Mesenchymal stem cell (in vitro differentiated cells and primary cell): ENCODE data around the gene KDM5A. TPM values are rescaled to one million over a fixed set of nuclear protein-coding genes. Genes with fewer than 3 reads are reported as not detected.
A peak's percentile ranks its signal among the peaks of the same experiment; 100 is the strongest.
"Not testable (repeated sequence)": the region's sequence is repeated elsewhere in the genome, so short reads cannot be mapped to it uniquely, and the experiment has no call there.

ENCODE experiments used
- DNase-seq: peaks from one replicate; pipeline ENCODE4 v3.0.0-alpha.2; 2013
- H2AFZ ChIP-seq: one replicate; pipeline ENCODE4 v1.6.1; 2013; ENCODE audit warnings: low read depth, mild to moderate bottlenecking, control low read depth, inconsistent platforms, low read length, moderate library complexity
- H2AK5ac ChIP-seq: 2 replicates; pipeline ENCODE4 v1.6.1; 2013; ENCODE audit warnings: low read length, moderate library complexity, mild to moderate bottlenecking, inconsistent platforms; ENCODE audit not compliant: severe bottlenecking
- H2BK120ac ChIP-seq: one replicate; pipeline ENCODE4 v1.6.1; 2013; ENCODE audit warnings: low read depth, mild to moderate bottlenecking, inconsistent platforms, low read length, moderate library complexity
- H2BK12ac ChIP-seq, 2 experiments: one replicate each; pipeline ENCODE4 v1.6.1; 2013; ENCODE audit warnings: inconsistent platforms in 2 of 2, low read length in 2 of 2, mild to moderate bottlenecking in 2 of 2, moderate library complexity in 2 of 2, control low read depth in 1 of 2
- H2BK15ac ChIP-seq: one replicate; pipeline ENCODE4 v1.6.1; 2013; ENCODE audit warnings: mild to moderate bottlenecking, low read depth, inconsistent platforms; ENCODE audit not compliant: poor library complexity, severe bottlenecking
- H2BK5ac ChIP-seq: 2 replicates; pipeline ENCODE4 v1.6.1; 2013; ENCODE audit warnings: low read depth, mild to moderate bottlenecking, low read length, control low read depth, inconsistent platforms; ENCODE audit not compliant: poor library complexity, severe bottlenecking
- H3K14ac ChIP-seq, 2 experiments: one replicate each; pipeline ENCODE4 v1.6.1; 2013; ENCODE audit warnings: inconsistent platforms in 2 of 2, low read length in 2 of 2, control low read depth in 1 of 2, mild to moderate bottlenecking in 1 of 2, moderate library complexity in 1 of 2
- H3K18ac ChIP-seq, 2 experiments: one replicate each; pipeline ENCODE4 v1.6.1; 2013; ENCODE audit warnings: inconsistent platforms in 2 of 2, low read length in 2 of 2, control low read depth in 1 of 2, low read depth in 1 of 2, mild to moderate bottlenecking in 1 of 2
- H3K23ac ChIP-seq, 2 experiments: one replicate each; pipeline ENCODE4 v1.6.1; 2013; ENCODE audit warnings: inconsistent platforms in 2 of 2, low read length in 2 of 2, mild to moderate bottlenecking in 2 of 2, moderate library complexity in 2 of 2, control low read depth in 1 of 2
- H3K27ac ChIP-seq: 2 replicates; pipeline ENCODE4 v1.5.1; 2013; ENCODE audit warnings: mild to moderate bottlenecking, moderate library complexity, low read length, control low read depth, inconsistent platforms; ENCODE audit not compliant: poor library complexity, severe bottlenecking
- H3K27me3 ChIP-seq, 2 experiments: 2 replicates each; pipeline versions ENCODE4 v1.6.1 to v1.7.0; 2013; ENCODE audit warnings: low read length in 2 of 2, mild to moderate bottlenecking in 2 of 2, moderate library complexity in 2 of 2, control low read depth in 1 of 2, inconsistent platforms in 1 of 2; ENCODE audit not compliant: control insufficient read depth in 1 of 2, insufficient read depth in 1 of 2
- H3K36me3 ChIP-seq, 2 experiments: 2 replicates each; pipeline versions ENCODE4 v1.6.1 to v1.7.0; 2013; ENCODE audit warnings: low read length in 2 of 2, control low read depth in 1 of 2, inconsistent platforms in 1 of 2, low read depth in 1 of 2, mild to moderate bottlenecking in 1 of 2; ENCODE audit not compliant: insufficient read depth in 2 of 2, control insufficient read depth in 1 of 2
- H3K4ac ChIP-seq, 2 experiments: one replicate each; pipeline ENCODE4 v1.6.1; 2013; ENCODE audit warnings: inconsistent platforms in 2 of 2, low read length in 2 of 2, mild to moderate bottlenecking in 2 of 2, moderate library complexity in 2 of 2, control low read depth in 1 of 2, low read depth in 1 of 2
- H3K4me1 ChIP-seq: 2 replicates; pipeline ENCODE4 v1.6.1; 2013; ENCODE audit warnings: low read depth, low read length, control low read depth; ENCODE audit not compliant: control insufficient read depth, insufficient read depth
- H3K4me2 ChIP-seq: 2 replicates; pipeline ENCODE4 v1.6.1; 2013; ENCODE audit warnings: low read length, mild to moderate bottlenecking, inconsistent platforms; ENCODE audit not compliant: poor library complexity, severe bottlenecking
- H3K4me3 ChIP-seq, 2 experiments: 2 replicates each; pipeline versions ENCODE4 v1.5.1 to v1.7.0; 2013; ENCODE audit warnings: low read length in 2 of 2, mild to moderate bottlenecking in 2 of 2, control low read depth in 1 of 2, low read depth in 1 of 2; ENCODE audit not compliant: insufficient read depth in 1 of 2
- H3K79me1 ChIP-seq: replicated peaks from 2 replicates; pipeline ENCODE4 v1.6.1; 2013; ENCODE audit warnings: mild to moderate bottlenecking, control low read depth, low read length, inconsistent platforms; ENCODE audit not compliant: poor library complexity, severe bottlenecking
- H3K9ac ChIP-seq: 2 replicates; pipeline ENCODE4 v1.7.0; 2013; ENCODE audit warnings: mild to moderate bottlenecking, low read length, moderate library complexity
- H3K9me3 ChIP-seq: 2 replicates; pipeline ENCODE4 v1.7.0; 2013; ENCODE audit warnings: mild to moderate bottlenecking, low read length; ENCODE audit not compliant: control insufficient read depth
- H4K8ac ChIP-seq: one replicate; pipeline ENCODE4 v1.6.1; 2013; ENCODE audit warnings: inconsistent platforms, mild to moderate bottlenecking, low read length, moderate library complexity
- H4K91ac ChIP-seq: one replicate; pipeline ENCODE4 v1.6.1; 2013; ENCODE audit warnings: mild to moderate bottlenecking, low read length, inconsistent platforms
- WGBS: methylation state at CpG from one replicate; pipeline ENCODE4 v1.1.7; 2013; ENCODE audit warnings: mixed read lengths; 5-methylcytosine and 5-hydroxymethylcytosine counted together
- polyA plus RNA-seq, 2 experiments: library from polyadenylated mRNA; stranded (reverse); fragments of 200-250 nt; gene quantifications; one replicate each; pipeline ENCODE4 v1.2.3, GENCODE V29; 2013

KDM5A gene
- 30.0 TPM for polyA plus RNA-seq (2013, experiment 1 of 2)
- 26.8 TPM for polyA plus RNA-seq (2013, experiment 2 of 2)

GRCh38 chr12:389142-390096 lies at the start of gene KDM5A:
KDM5A (minus strand) TSS chr12:389320; CDS start chr12:389091, 229 bp downstream.
- Histone ChIP-seq H2AFZ (peak within 1 kb of the TSS; percentile 94), H4K91ac (peak within 1 kb of the TSS; percentile 100), H3K36me3 (peaks cover 2 to 10% of the 10 kb centered on the region in 2 experiments), H3K27me3 (no peaks in the 10 kb centered on the region), H2BK15ac (peak within 1 kb of the TSS; percentile 100), H3K4me3 (peak within 1 kb of the TSS; percentile 92 to 99), H3K4me1 (peaks cover 1% of the 10 kb centered on the region), H3K4me2 (peak within 1 kb of the TSS; percentile 70), H3K23ac (peak within 1 kb of the TSS in 1 of 2 experiments; percentile 86), H3K18ac (peak within 1 kb of the TSS; percentile 99 to 100), H3K14ac (peak within 1 kb of the TSS; percentile 28 to 93), H3K9me3 (no peaks in the 10 kb centered on the region), H3K4ac (peak within 1 kb of the TSS; percentile 93 to 99), H3K79me1 (peaks cover 3% of the 10 kb centered on the region), H2AK5ac (peak within 1 kb of the TSS; percentile 63), H2BK12ac (peak within 1 kb of the TSS; percentile 78 to 98), H2BK5ac (peak within 1 kb of the TSS; percentile 94), H4K8ac (peak within 1 kb of the TSS; percentile 99), H2BK120ac (peak within 1 kb of the TSS; percentile 96), H3K27ac (peak within 1 kb of the TSS; percentile 100), H3K9ac (peak within 1 kb of the TSS; percentile 99)
- peak; percentile 98 for DNase-seq
- WGBS = 3% methylated on average over 44 of the region's 53 CpGs

GRCh38 chr12:435737-436136 lies 46.6 kb upstream of the KDM5A start:
- H2AFZ ChIP-seq, H3K23ac ChIP-seq, H3K4me1 ChIP-seq, H4K8ac ChIP-seq, H3K14ac ChIP-seq, H2BK5ac ChIP-seq, H3K4me3 ChIP-seq, DNase-seq, H3K4me2 ChIP-seq, H4K91ac ChIP-seq, H2BK120ac ChIP-seq, H3K27me3 ChIP-seq, H3K9me3 ChIP-seq, H3K18ac ChIP-seq, H3K9ac ChIP-seq, H3K4ac ChIP-seq, H3K79me1 ChIP-seq, H2BK15ac ChIP-seq, H3K27ac ChIP-seq, H2BK12ac ChIP-seq, H2AK5ac ChIP-seq: not testable (repeated sequence)
- WGBS = no CpG with 5 or more reads among the region's 2 CpGs
- H3K36me3 ChIP-seq = peaks cover 6 to 50% of the 10 kb centered on the region in 2 experiments

- Histone ChIP-seq H3K4me2 (no peak overlapping the region), H3K23ac (no peak overlapping the region), H2BK15ac (no peak overlapping the region), H3K9me3 (no peaks in the 10 kb centered on the region), H2BK12ac (no peak overlapping the region), H4K91ac (no peak overlapping the region), H3K4ac (no peak overlapping the region), H3K27me3 (no peaks in the 10 kb centered on the region), H4K8ac (no peak overlapping the region), H2AK5ac (no peak overlapping the region), H3K36me3 (peaks cover 11 to 20% of the 10 kb centered on the region in 2 experiments), H3K4me3 (no peak overlapping the region), H3K79me1 (no peaks in the 10 kb centered on the region), H3K27ac (no peak overlapping the region), H3K14ac (no peak overlapping the region), H3K9ac (no peak overlapping the region), H2BK5ac (no peak overlapping the region), H2BK120ac (no peak overlapping the region), H3K4me1 (no peaks in the 10 kb centered on the region), H2AFZ (no peak overlapping the region), H3K18ac (no peak overlapping the region)
- no peak for DNase-seq
- 100% methylated on average over 1 of the region's 3 CpGs for WGBS
These were observed 33.4 kb upstream of the KDM5A start for GRCh38 chr12:422526-422925.

GRCh38 chr12:418432-418831 lies 29.3 kb upstream of the KDM5A start:
- Histone ChIP-seq H2BK120ac (no peak overlapping the region), H3K23ac (no peak overlapping the region), H3K4me2 (no peak overlapping the region), H2BK15ac (no peak overlapping the region), H2BK12ac (no peak overlapping the region), H3K14ac (no peak overlapping the region), H3K4me1 (no peaks in the 10 kb centered on the region), H3K36me3 (peaks cover 11 to 16% of the 10 kb centered on the region in 2 experiments), H3K18ac (no peak overlapping the region), H3K9me3 (no peaks in the 10 kb centered on the region), H4K8ac (no peak overlapping the region), H4K91ac (no peak overlapping the region), H2BK5ac (no peak overlapping the region), H3K9ac (no peak overlapping the region), H2AK5ac (no peak overlapping the region), H2AFZ (no peak overlapping the region), H3K4me3 (no peak overlapping the region), H3K27me3 (no peaks in the 10 kb centered on the region), H3K27ac (no peak overlapping the region), H3K79me1 (peaks cover 2% of the 10 kb centered on the region), H3K4ac (no peak overlapping the region)
- 100% methylated on average over 4 of the region's 6 CpGs for WGBS
- DNase-seq = no peak
